Measurements from ENCODE around the gene KRT6A.

DNA sequence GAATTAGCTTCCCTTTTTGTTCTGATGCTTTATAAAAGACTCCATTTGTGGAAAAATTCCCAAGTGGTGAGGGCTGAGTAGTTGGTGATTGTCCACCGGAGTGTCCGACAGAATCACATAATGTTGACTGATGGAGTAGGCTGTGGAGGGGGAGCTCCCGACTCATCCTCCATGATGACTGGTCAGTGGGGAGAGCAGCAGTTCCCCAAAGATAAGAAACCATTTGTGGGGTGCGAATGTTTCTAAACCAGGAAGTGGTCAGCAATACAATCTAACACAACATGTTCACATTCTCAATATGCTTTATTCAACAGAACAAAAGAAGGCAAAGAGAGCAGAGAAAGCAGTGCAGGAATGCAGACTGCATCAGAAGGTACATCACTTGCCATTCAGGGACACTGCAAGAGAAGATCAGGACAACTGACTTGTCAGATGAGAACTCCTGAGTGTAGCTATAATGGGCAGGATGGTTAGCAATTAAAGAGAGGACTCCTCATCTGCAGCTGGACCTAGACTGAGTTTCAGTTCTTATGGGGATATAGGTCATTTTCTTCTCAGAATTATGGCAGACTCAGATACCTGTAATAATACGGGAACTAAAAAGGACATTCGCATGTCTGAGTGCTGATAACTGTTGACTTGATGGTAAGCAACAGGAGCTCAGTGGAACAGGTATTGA, 46.6 kb downstream of the KRT6A start:
- TF ChIP-seq POLR2A (IDR thresholded peaks at IDR 0.05; ENCODE audit: low read length) (no peak), GATA1 (IDR thresholded peaks at IDR 0.05; ENCODE audit: low read depth, low read length) (no peak)

All from erythroblast (primary cell).